ENCODE data around the gene FREM1.

DNA sequence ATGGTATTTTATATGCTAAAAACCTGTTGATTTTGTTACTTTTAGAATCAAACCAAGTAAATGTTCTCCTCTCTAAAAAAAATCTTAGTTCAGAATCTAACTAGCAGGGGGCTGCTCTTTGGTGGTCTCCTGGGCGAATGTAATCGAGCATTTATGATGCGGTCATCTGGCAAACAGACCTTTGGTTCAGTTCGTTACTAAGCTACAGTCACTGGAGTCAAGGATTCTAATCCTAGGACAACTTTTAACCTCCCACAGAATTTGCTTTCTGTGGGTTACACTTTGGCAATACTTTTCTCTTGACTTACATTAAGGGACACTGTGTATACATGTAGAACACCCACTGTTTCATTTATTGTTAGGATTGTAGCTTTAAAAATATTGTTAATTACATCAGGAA lies 26.3 kb upstream of the FREM1 start:
- TF ChIP-seq, protein P1, sequence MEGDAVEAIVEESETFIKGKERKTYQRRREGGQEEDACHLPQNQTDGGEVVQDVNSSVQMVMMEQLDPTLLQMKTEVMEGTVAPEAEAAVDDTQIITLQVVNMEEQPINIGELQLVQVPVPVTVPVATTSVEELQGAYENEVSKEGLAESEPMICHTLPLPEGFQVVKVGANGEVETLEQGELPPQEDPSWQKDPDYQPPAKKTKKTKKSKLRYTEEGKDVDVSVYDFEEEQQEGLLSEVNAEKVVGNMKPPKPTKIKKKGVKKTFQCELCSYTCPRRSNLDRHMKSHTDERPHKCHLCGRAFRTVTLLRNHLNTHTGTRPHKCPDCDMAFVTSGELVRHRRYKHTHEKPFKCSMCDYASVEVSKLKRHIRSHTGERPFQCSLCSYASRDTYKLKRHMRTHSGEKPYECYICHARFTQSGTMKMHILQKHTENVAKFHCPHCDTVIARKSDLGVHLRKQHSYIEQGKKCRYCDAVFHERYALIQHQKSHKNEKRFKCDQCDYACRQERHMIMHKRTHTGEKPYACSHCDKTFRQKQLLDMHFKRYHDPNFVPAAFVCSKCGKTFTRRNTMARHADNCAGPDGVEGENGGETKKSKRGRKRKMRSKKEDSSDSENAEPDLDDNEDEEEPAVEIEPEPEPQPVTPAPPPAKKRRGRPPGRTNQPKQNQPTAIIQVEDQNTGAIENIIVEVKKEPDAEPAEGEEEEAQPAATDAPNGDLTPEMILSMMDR (conservative IDR thresholded peaks at IDR 0.05; ENCODE audit: low read depth, low read length) = no peak
- TF ChIP-seq EZH2 (IDR thresholded peaks at IDR 0.05; ENCODE audit: low read length, unreplicated experiment) (no peak), EZH2phosphoT487 (IDR thresholded peaks at IDR 0.05; ENCODE audit: borderline replicate concordance, low read length) (no peak)

All from PC-3 (cell line).